ENCODE data around the gene PHLPP1. TPM values are rescaled to one million over a fixed set of nuclear protein-coding genes. Genes with fewer than 3 reads are reported as not detected.

Gene PHLPP1
- total RNA-seq, 1 experiment from 2014 or later, result 14.7 TPM

DNA sequence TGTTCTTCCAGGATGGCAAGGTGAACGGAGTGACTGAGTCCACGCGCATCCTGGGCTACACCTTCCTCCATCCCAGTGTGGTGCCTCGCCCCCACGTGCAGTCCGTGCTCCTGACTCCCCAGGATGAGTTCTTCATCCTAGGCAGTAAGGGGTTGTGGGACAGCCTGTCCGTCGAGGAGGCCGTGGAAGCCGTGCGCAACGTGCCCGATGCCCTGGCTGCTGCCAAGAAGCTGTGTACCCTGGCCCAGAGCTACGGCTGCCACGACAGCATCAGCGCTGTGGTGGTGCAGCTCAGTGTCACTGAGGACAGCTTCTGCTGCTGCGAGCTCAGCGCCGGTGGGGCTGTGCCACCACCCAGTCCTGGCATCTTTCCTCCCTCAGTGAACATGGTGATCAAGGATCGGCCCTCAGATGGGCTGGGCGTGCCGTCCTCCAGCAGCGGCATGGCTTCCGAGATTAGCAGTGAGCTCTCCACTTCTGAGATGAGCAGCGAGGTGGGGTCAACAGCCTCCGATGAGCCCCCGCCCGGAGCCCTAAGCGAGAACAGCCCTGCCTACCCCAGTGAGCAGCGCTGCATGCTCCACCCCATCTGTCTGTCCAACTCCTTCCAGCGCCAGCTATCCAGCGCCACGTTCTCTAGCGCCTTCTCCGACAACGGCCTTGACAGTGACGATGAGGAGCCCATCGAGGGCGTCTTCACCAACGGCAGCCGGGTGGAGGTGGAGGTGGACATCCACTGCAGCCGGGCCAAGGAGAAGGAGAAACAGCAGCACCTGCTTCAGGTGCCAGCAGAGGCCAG is 263.1 kb downstream of the PHLPP1 start:
- Histone ChIP-seq H3K27ac (ENCODE audit: low read depth, low read length) (no peak overlapping the region), H3K4me2 (ENCODE audit: low read length) (no peak overlapping the region), H3K4me3 (replicated peaks in 1 of 2; ENCODE audit: low read depth in 1 of 2, low read length in 2 of 2) (no peak overlapping the region), H2AFZ (ENCODE audit: low read depth, low read length, poor library complexity, severe bottlenecking) (no peak overlapping the region), H3K27me3 (ENCODE audit: insufficient read depth, low read length) (no peaks in the 10 kb centered on the region), H3K4me1 (ENCODE audit: control insufficient read depth in 1 of 2, insufficient read depth in 2 of 2, low read length in 2 of 2) (no peaks in the 10 kb centered on the region), H3K79me2 (ENCODE audit: insufficient read depth, low read length) (no peaks in the 10 kb centered on the region), H3K36me3 (ENCODE audit: control insufficient read depth in 1 of 2, insufficient read depth in 2 of 2, low read length in 2 of 2) (no peaks in the 10 kb centered on the region; a peak in 1 of 4 replicates), H4K20me1 (ENCODE audit: insufficient read depth) (no peaks in the 10 kb centered on the region), H3K9me2 (ENCODE audit: insufficient read depth) (no peaks in the 10 kb centered on the region), H3K9ac (ENCODE audit: low read length) (no peak overlapping the region), H3K9me3 (ENCODE audit: control insufficient read depth in 1 of 2, insufficient read depth in 1 of 2, low read depth in 1 of 2, low read length in 2 of 2) (no peaks in the 10 kb centered on the region)
- ChIA-PET CTCF (no interaction called here), POLR2A (no interaction called here), RAD21 (ENCODE audit: low non-redundant PET in 1 of 2, low total read pairs in 2 of 2, uncharacterized antibody in 2 of 2, unreplicated experiment in 2 of 2) (no interaction called here)
- BruUV-seq (replicated peaks), result no TSS peak
- intact Hi-C loops (cut with micrococcal nuclease), result no loop called here
- TF ChIP-seq ZFX (IDR thresholded peaks at IDR 0.05) (no peak), POLR2A (IDR thresholded peaks at IDR 0.05; ENCODE audit: borderline replicate concordance, extremely low read depth, insufficient read depth, insufficient read length) (no peak), SRF (IDR thresholded peaks at IDR 0.05; ENCODE audit: low read depth) (no peak), ELF1 (IDR thresholded peaks at IDR 0.05; ENCODE audit: borderline replicate concordance, low read depth) (no peak), CBX3 (IDR thresholded peaks at IDR 0.05; ENCODE audit: low read depth) (no peak), TCF7L2 (IDR thresholded peaks at IDR 0.05; ENCODE audit: borderline replicate concordance, extremely low read depth, insufficient read depth, insufficient read length) (no peak)
- TF ChIP-seq, protein P1, sequence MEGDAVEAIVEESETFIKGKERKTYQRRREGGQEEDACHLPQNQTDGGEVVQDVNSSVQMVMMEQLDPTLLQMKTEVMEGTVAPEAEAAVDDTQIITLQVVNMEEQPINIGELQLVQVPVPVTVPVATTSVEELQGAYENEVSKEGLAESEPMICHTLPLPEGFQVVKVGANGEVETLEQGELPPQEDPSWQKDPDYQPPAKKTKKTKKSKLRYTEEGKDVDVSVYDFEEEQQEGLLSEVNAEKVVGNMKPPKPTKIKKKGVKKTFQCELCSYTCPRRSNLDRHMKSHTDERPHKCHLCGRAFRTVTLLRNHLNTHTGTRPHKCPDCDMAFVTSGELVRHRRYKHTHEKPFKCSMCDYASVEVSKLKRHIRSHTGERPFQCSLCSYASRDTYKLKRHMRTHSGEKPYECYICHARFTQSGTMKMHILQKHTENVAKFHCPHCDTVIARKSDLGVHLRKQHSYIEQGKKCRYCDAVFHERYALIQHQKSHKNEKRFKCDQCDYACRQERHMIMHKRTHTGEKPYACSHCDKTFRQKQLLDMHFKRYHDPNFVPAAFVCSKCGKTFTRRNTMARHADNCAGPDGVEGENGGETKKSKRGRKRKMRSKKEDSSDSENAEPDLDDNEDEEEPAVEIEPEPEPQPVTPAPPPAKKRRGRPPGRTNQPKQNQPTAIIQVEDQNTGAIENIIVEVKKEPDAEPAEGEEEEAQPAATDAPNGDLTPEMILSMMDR (IDR thresholded peaks at IDR 0.05 in 2 of 3, conservative IDR thresholded peaks at IDR 0.05 in 1 of 3; ENCODE audit: borderline replicate concordance in 1 of 3, insufficient read depth in 1 of 3, low read depth in 2 of 3, low read length in 2 of 3), result no peak
- ATAC-seq (no peak), DNase-seq (ENCODE audit: low read depth, low spot score) (no peak)

DNA sequence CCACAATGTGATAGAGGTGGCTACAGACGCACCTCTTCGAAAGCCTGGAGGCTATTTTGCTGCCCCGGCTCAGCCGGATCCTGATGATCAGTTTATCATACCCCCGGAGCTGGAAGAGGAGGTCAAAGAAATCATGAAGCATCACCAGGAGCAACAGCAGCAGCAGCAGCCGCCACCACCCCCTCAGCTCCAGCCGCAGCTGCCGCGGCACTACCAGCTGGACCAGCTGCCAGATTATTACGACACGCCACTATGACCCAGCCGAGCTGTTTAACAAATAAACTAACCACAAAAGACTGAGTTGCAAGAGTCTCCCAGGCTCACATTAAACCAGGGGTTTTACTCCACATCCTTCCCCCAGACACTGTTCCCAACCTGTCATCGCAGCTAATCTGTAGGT is 263.8 kb downstream of the PHLPP1 start:
- Histone ChIP-seq H3K4me2 (ENCODE audit: low read length) (no peak overlapping the region), H3K4me1 (ENCODE audit: control insufficient read depth in 1 of 2, insufficient read depth in 2 of 2, low read length in 2 of 2) (no peaks in the 10 kb centered on the region), H3K27ac (ENCODE audit: low read depth, low read length) (no peak overlapping the region), H3K9me2 (ENCODE audit: insufficient read depth) (no peaks in the 10 kb centered on the region), H2AFZ (ENCODE audit: low read depth, low read length, poor library complexity, severe bottlenecking) (no peak overlapping the region), H3K4me3 (replicated peaks in 1 of 2; ENCODE audit: low read depth in 1 of 2, low read length in 2 of 2) (no peak overlapping the region), H4K20me1 (ENCODE audit: insufficient read depth) (no peaks in the 10 kb centered on the region), H3K9me3 (ENCODE audit: control insufficient read depth in 1 of 2, insufficient read depth in 1 of 2, low read depth in 1 of 2, low read length in 2 of 2) (no peaks in the 10 kb centered on the region), H3K9ac (ENCODE audit: low read length) (no peak overlapping the region), H3K36me3 (ENCODE audit: control insufficient read depth in 1 of 2, insufficient read depth in 2 of 2, low read length in 2 of 2) (no peaks in the 10 kb centered on the region; a peak in 1 of 4 replicates), H3K79me2 (ENCODE audit: insufficient read depth, low read length) (no peaks in the 10 kb centered on the region), H3K27me3 (ENCODE audit: insufficient read depth, low read length) (no peaks in the 10 kb centered on the region)
- ChIA-PET RAD21 (ENCODE audit: low non-redundant PET in 1 of 2, low total read pairs in 2 of 2, uncharacterized antibody in 2 of 2, unreplicated experiment in 2 of 2) (no interaction called here), POLR2A (no interaction called here), CTCF (interaction anchor here (1.5 kb wide), 1 partner anchor 264 kb away, joined by 5 read pairs; the partner anchor contains the start of gene PHLPP1)
- BruUV-seq (replicated peaks), result no TSS peak
- intact Hi-C loops (cut with micrococcal nuclease), result no loop called here
- TF ChIP-seq CEBPB (IDR thresholded peaks at IDR 0.05; ENCODE audit: low read depth), result no peak
- TF ChIP-seq SRF (IDR thresholded peaks at IDR 0.05; ENCODE audit: low read depth), result no peak
- no peak for TF ChIP-seq CBX3 (IDR thresholded peaks at IDR 0.05; ENCODE audit: low read depth)
- no peak for TF ChIP-seq POLR2A (IDR thresholded peaks at IDR 0.05; ENCODE audit: borderline replicate concordance, extremely low read depth, insufficient read depth, insufficient read length)
- no peak for TF ChIP-seq YY1 (IDR thresholded peaks at IDR 0.05; ENCODE audit: extremely low read depth, insufficient replicate concordance, low read depth, low read length)
- no peak for TF ChIP-seq ZFX (IDR thresholded peaks at IDR 0.05)
- TF ChIP-seq SIN3A (IDR thresholded peaks at IDR 0.05; ENCODE audit: low read depth), result no peak
- no peak for TF ChIP-seq ZNF274 (IDR thresholded peaks at IDR 0.05; ENCODE audit: low read depth, low read length)
- TF ChIP-seq, protein P2, sequence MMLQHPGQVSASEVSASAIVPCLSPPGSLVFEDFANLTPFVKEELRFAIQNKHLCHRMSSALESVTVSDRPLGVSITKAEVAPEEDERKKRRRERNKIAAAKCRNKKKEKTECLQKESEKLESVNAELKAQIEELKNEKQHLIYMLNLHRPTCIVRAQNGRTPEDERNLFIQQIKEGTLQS (IDR thresholded peaks at IDR 0.05), result no peak
- ATAC-seq, result no peak
- DNase-seq (ENCODE audit: low read depth, low spot score), result no peak

Data from HCT116 (cell line).